Ascending aorta (tissue), 2 donors: ENCODE data around the gene SYT1. TPM values are rescaled to one million over a fixed set of nuclear protein-coding genes. Genes with fewer than 3 reads are reported as not detected.

Experiments used
- DNase-seq, 2 donors: peaks; one replicate each; pipeline ENCODE4 v3.0.0-alpha.2; 2019; ENCODE audit warnings: low spot score in 2 of 2
- H3K27ac ChIP-seq, 2 donors: fragments of 200-600 bp; sonication (generic); one replicate each; pipeline ENCODE4 v1.5.1; 2016 to 2017; ENCODE audit warnings: mild to moderate bottlenecking in 1 of 2
- H3K27me3 ChIP-seq: fragments of 200-600 bp; sonication (generic); one replicate; pipeline ENCODE4 v1.5.1; 2017
- H3K36me3 ChIP-seq, 2 donors: fragments of 200-600 bp; sonication (generic); one replicate each; pipeline ENCODE4 v1.5.1; 2016
- H3K4me1 ChIP-seq, 2 donors: fragments of 200-600 bp; sonication (generic); one replicate each; pipeline ENCODE4 v1.5.1; 2016 to 2017; ENCODE audit warnings: mild to moderate bottlenecking in 1 of 2
- H3K4me3 ChIP-seq, 2 donors: fragments of 200-600 bp; sonication (generic); one replicate each; pipeline ENCODE4 v1.5.1; 2016 to 2017; ENCODE audit warnings: mild to moderate bottlenecking in 1 of 2
- H3K9me3 ChIP-seq, 2 donors: fragments of 200-600 bp; sonication (generic); one replicate each; pipeline ENCODE4 v1.5.1; 2016
- CTCF ChIP-seq, 3 experiments: fragments of 200-600 bp in 2 of 3; fragments of 450-650 bp in 1 of 3; sonication (generic) in 2 of 3; IDR thresholded peaks; one replicate each; pipeline ENCODE4 v1.5.1; 2016 to 2019; ENCODE audit warnings: antibody characterized with exemption in 3 of 3, mild to moderate bottlenecking in 1 of 3, moderate library complexity in 1 of 3
- intact Hi-C: fragments of 100-400 bp; cut with DNase I; formaldehyde crosslinking; loops from one replicate; pipeline ENCODE4 v1.15.1; 2023
- total RNA-seq: library from RNA; depleted of rRNA; stranded (reverse); fragments of >200 nt; gene quantifications from one replicate; pipeline ENCODE4 v1.1.0, GENCODE V29; 2016

The SYT1 gene
- total RNA-seq, 1 donor from 2014 or later: 0.64 TPM

GRCh38 chr12:79124385-79124784 is 259.8 kb downstream of the SYT1 start:
- no peak for DNase-seq
- H3K9me3 ChIP-seq: no peaks in the 10 kb centered on the region
- no peak overlapping the region for H3K4me3 ChIP-seq
- H3K27ac ChIP-seq: no peak overlapping the region
- no peaks in the 10 kb centered on the region for H3K4me1 ChIP-seq
- H3K27me3 ChIP-seq: no peaks in the 10 kb centered on the region
- intact Hi-C loops: no loop called here
- H3K36me3 ChIP-seq: no peaks in the 10 kb centered on the region
- no peak for TF ChIP-seq CTCF (IDR thresholded peaks at IDR 0.05)

GRCh38 chr12:79125358-79125757 is 260.8 kb downstream of the SYT1 start:
- H3K9me3 ChIP-seq: no peaks in the 10 kb centered on the region
- no peak overlapping the region for H3K4me3 ChIP-seq
- H3K27me3 ChIP-seq: no peaks in the 10 kb centered on the region
- intact Hi-C loops: no loop called here
- H3K4me1 ChIP-seq: no peaks in the 10 kb centered on the region
- no peak overlapping the region for H3K27ac ChIP-seq
- H3K36me3 ChIP-seq: no peaks in the 10 kb centered on the region
- no peak for DNase-seq
- no peak for TF ChIP-seq CTCF (IDR thresholded peaks at IDR 0.05)

GRCh38 chr12:79127271-79127751 is 262.7 kb downstream of the SYT1 start:
- TF ChIP-seq CTCF (IDR thresholded peaks at IDR 0.05): no peak
- no peak for DNase-seq
- Histone ChIP-seq H3K9me3 (no peaks in the 10 kb centered on the region), H3K27me3 (no peaks in the 10 kb centered on the region), H3K4me1 (no peaks in the 10 kb centered on the region), H3K4me3 (no peak overlapping the region), H3K27ac (no peak overlapping the region), H3K36me3 (no peaks in the 10 kb centered on the region)
- intact Hi-C loops: no loop called here

GRCh38 chr12:79128956-79129355 is 264.4 kb downstream of the SYT1 start:
- H3K9me3 ChIP-seq: no peaks in the 10 kb centered on the region
- TF ChIP-seq CTCF (IDR thresholded peaks at IDR 0.05): no peak
- no peak for DNase-seq
- no peak overlapping the region for H3K4me3 ChIP-seq
- H3K36me3 ChIP-seq: no peaks in the 10 kb centered on the region
- H3K27me3 ChIP-seq: no peaks in the 10 kb centered on the region
- no peaks in the 10 kb centered on the region for H3K4me1 ChIP-seq
- intact Hi-C loops: no loop called here
- H3K27ac ChIP-seq: no peak overlapping the region

- intact Hi-C loops: no loop called here
- H3K27me3 ChIP-seq: no peaks in the 10 kb centered on the region
- no peak overlapping the region for H3K27ac ChIP-seq
- H3K4me3 ChIP-seq: no peak overlapping the region
- no peaks in the 10 kb centered on the region for H3K9me3 ChIP-seq
- TF ChIP-seq CTCF (IDR thresholded peaks at IDR 0.05): no peak
- H3K4me1 ChIP-seq: no peaks in the 10 kb centered on the region
- no peaks in the 10 kb centered on the region for H3K36me3 ChIP-seq
- no peak for DNase-seq
Observed at GRCh38 chr12:79138872-79139271, 274.3 kb downstream of the SYT1 start.

- no peaks in the 10 kb centered on the region for H3K4me1 ChIP-seq
- H3K9me3 ChIP-seq: no peaks in the 10 kb centered on the region
- H3K27me3 ChIP-seq: no peaks in the 10 kb centered on the region
- no peak overlapping the region for H3K4me3 ChIP-seq
- no peaks in the 10 kb centered on the region for H3K36me3 ChIP-seq
- intact Hi-C loops: no loop called here
- no peak overlapping the region for H3K27ac ChIP-seq
- no peak for TF ChIP-seq CTCF (IDR thresholded peaks at IDR 0.05)
- no peak for DNase-seq
Observed at GRCh38 chr12:79140711-79141110, 276.1 kb downstream of the SYT1 start.
